Measurements from ENCODE around the gene NUP37. TPM values are rescaled to one million over a fixed set of nuclear protein-coding genes. Genes with fewer than 3 reads are reported as not detected.
"Not testable (repeated sequence)": the region's sequence is repeated elsewhere in the genome, so short reads cannot be mapped to it uniquely, and the experiment has no call there.

NUP37 gene
- total RNA-seq, 2 experiments from 2014 or later = 99.1 to 104 TPM

DNA sequence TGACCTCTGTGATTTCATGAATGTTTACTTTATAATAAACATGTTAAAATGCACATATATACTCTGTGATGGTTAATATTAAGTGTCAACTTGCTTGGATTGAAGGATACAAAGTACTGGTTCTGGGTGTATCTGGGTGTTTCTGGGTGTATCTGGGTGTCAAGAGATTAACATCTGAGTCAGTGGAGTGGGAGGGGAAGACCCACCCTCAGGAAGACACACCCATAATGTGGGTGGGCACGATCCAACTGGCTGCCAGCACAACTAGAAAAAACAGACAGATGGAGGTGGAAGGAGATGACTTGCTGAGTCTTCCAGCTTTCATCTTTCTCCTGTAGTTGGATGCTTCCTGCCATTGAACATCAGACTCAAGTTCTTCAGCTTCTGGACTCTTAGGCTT, 11.9 kb downstream of the NUP37 start:
- peak overlapping the region; percentile 15 for H3K27ac Mint-ChIP-seq
- POLR2A ChIA-PET = no interaction called here

DNA sequence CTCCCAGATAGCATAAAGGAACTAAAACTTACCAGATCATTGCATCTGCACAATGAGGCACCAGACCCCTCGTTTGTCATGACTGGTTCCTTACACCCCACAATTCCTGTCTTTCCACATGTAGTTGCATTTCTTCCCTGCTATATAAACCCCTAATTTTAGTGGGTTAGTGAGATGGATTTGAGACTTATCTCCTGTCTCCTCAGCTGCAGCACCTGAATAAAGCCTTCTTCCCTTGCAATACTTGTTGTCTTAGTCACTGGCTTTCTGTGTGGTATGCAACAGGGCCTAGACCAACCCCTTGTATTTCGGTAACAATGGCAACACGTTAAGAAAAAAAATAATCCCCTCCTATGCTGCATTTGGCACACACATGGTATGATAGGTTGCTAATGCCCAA, 13.0 kb downstream of the NUP37 start:
- Mint-ChIP-seq H3K4me1 (ENCODE audit: low read depth) (peaks cover 8% of the 10 kb centered on the region), H3K36me3 (ENCODE audit: low read depth) (peaks cover 69% of the 10 kb centered on the region), H3K27me3 (no peaks in the 10 kb centered on the region), H3K27ac (no peak overlapping the region), H3K9me3 (peaks cover 7% of the 10 kb centered on the region), H3K4me3 (no peak overlapping the region)
- intact Hi-C loops (cut with micrococcal nuclease) = no loop called here
- ChIA-PET CTCF (no interaction called here), POLR2A (no interaction called here)
- ATAC-seq (no peak), DNase-seq (no peak)
- TF ChIP-seq, protein P1, sequence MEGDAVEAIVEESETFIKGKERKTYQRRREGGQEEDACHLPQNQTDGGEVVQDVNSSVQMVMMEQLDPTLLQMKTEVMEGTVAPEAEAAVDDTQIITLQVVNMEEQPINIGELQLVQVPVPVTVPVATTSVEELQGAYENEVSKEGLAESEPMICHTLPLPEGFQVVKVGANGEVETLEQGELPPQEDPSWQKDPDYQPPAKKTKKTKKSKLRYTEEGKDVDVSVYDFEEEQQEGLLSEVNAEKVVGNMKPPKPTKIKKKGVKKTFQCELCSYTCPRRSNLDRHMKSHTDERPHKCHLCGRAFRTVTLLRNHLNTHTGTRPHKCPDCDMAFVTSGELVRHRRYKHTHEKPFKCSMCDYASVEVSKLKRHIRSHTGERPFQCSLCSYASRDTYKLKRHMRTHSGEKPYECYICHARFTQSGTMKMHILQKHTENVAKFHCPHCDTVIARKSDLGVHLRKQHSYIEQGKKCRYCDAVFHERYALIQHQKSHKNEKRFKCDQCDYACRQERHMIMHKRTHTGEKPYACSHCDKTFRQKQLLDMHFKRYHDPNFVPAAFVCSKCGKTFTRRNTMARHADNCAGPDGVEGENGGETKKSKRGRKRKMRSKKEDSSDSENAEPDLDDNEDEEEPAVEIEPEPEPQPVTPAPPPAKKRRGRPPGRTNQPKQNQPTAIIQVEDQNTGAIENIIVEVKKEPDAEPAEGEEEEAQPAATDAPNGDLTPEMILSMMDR (IDR thresholded peaks at IDR 0.05) = no peak

More for the DNA sequence above, 11.9 kb downstream of the NUP37 start:
- H3K4me3 Mint-ChIP-seq = no peak overlapping the region
- TF ChIP-seq, protein P1 (IDR thresholded peaks at IDR 0.05) = no peak
- H3K4me1 Mint-ChIP-seq (ENCODE audit: low read depth) = peaks cover 8% of the 10 kb centered on the region
- CTCF ChIA-PET = interaction anchor here (1.0 kb wide), 1 partner anchor 62 kb away, joined by 3 read pairs; no protein-coding TSS in a partner anchor
- DNase-seq (no peak), ATAC-seq (no peak)
- H3K27me3 Mint-ChIP-seq = no peaks in the 10 kb centered on the region
- intact Hi-C loops (cut with micrococcal nuclease) = no loop called here
- H3K9me3 Mint-ChIP-seq = peaks cover 7% of the 10 kb centered on the region
- peaks cover 63% of the 10 kb centered on the region for H3K36me3 Mint-ChIP-seq (ENCODE audit: low read depth)

DNA sequence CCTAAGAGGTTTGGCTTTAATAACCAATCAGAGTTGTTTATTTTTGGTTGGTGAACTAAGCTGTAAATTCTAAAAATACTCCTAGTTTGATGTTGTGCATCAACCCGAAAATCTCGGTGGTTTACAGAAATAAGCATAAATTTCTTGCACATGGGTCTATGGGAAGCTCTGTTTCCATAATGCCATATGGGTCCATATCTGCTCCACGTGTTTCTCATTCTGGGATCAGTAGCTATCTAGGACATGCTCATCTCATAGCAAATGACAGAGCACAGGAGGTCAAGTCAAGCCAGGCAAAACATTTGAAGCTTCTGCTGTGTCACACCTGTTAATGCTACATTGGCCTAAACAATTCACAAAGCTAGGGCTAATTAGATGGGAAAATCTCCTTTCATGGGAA, 23.1 kb downstream of the NUP37 start:
- Mint-ChIP-seq H3K36me3 (ENCODE audit: low read depth) (peaks cover 29% of the 10 kb centered on the region), H3K4me1 (ENCODE audit: low read depth) (peaks cover 1% of the 10 kb centered on the region), H3K27ac (no peak overlapping the region), H3K9me3 (no peaks in the 10 kb centered on the region), H3K27me3 (no peaks in the 10 kb centered on the region), H3K4me3 (no peak overlapping the region)
- CTCF ChIA-PET = no interaction called here
- DNase-seq (no peak), ATAC-seq (no peak)
- intact Hi-C loops (cut with micrococcal nuclease) = no loop called here
- TF ChIP-seq, protein P1 (IDR thresholded peaks at IDR 0.05) = no peak
- POLR2A ChIA-PET = no interaction called here

DNA sequence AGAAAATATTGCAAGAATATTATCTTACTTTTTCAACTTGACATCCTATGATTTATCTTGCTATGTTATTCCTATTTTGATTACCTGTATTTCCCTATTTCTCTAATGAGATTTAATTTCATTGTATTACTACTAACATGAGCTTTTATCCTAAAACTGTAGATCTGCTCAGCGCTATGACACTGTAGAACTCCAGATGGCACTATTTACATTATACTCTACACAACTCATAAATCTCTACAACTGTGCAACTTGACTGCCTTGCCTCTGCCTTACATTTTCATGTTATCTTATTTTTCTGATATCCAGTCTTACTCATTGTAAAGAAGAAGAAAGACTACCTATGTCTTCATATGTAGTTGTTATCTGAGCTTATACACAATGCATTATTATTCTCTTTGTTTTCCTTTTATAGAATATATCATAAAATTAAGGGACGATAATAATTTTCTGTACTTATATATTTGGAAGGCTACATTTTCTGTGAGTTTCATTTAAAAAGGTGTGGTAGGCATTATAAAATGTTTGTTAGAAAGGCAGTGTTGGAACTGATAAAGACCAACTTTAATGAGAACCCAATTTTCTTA, 24.1 kb downstream of the NUP37 start:
- ATAC-seq (peak; percentile 68), DNase-seq (no peak)
- TF ChIP-seq, protein P1 (IDR thresholded peaks at IDR 0.05) = peak; percentile 36
- no peaks in the 10 kb centered on the region for H3K27me3 Mint-ChIP-seq
- H3K27ac Mint-ChIP-seq = no peak overlapping the region
- H3K9me3 Mint-ChIP-seq = no peaks in the 10 kb centered on the region
- intact Hi-C loops (cut with micrococcal nuclease) = no loop called here
- ChIA-PET CTCF (interaction anchor here (0.5 to 1.2 kb wide), 2 partner anchors 22 to 367 kb away, joined by 3 read pairs; no protein-coding TSS in a partner anchor), POLR2A (no interaction called here)
- H3K4me3 Mint-ChIP-seq = no peak overlapping the region
- peaks cover 29% of the 10 kb centered on the region for H3K36me3 Mint-ChIP-seq (ENCODE audit: low read depth)
- peaks cover 1% of the 10 kb centered on the region for H3K4me1 Mint-ChIP-seq (ENCODE audit: low read depth)

DNA sequence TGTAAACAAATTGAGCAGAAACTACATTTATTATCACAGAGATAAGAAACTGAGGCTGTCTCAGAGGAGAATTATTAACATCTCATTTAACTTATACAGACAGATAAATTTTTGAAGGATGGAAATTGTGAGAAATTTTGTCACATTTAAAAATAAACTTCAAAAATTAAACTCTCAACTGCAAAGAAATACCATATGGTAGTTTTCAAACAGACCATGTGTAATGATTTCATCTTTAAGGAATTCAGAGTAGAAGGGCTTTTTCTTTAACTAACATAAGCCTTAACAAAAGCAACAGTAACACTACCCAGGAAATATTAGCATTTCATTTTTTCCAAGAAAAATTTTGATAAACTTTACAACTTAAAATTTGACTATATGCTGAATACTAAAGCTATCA, 26.6 kb downstream of the NUP37 start:
- Mint-ChIP-seq H3K4me3 (no peak overlapping the region), H3K36me3 (ENCODE audit: low read depth) (peaks cover 21% of the 10 kb centered on the region), H3K4me1 (ENCODE audit: low read depth) (peaks cover 1% of the 10 kb centered on the region), H3K27ac (no peak overlapping the region), H3K9me3 (peaks cover 3% of the 10 kb centered on the region), H3K27me3 (no peaks in the 10 kb centered on the region)
- ChIA-PET POLR2A (no interaction called here), CTCF (interaction anchor here (1.6 kb wide), 1 partner anchor 647 kb away, joined by 4 read pairs; no protein-coding TSS in a partner anchor)
- DNase-seq (no peak), ATAC-seq (no peak)
- TF ChIP-seq, protein P1 (IDR thresholded peaks at IDR 0.05) = no peak
- intact Hi-C loops (cut with micrococcal nuclease) = no loop called here

DNA sequence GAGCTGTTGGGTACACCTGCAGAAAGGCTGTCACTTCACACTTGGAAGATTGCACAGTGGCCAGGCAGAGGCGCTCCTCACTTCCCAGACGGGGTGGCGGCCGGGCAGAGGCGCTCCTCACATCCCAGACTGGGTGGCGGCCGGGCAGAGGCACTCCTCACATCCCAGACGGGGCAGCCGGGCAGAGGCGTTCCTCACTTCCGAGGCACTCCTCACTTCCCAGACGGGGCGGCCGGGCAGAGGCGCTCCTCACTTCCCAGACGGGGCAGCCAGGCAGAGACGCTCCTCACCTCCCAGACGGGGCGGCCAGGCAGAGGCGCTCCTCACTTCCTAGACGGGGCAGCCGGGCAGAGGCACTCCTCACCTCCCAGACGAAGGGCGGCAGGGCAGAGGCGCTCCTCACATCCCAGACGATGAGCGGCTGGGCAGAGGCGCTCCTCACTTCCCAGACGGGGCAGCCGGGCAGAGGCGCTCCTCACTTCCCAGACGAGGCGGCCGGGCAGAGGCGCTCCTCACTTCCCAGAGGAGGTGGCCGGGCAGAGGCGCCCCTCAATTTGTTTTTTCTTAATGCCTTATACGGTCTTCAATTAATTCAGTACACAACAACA, 30.6 kb downstream of the NUP37 start:
- H3K4me3 Mint-ChIP-seq; H3K27me3 Mint-ChIP-seq; DNase-seq; POLR2A ChIA-PET; CTCF ChIA-PET; H3K27ac Mint-ChIP-seq; H3K9me3 Mint-ChIP-seq; intact Hi-C loops (cut with micrococcal nuclease); ATAC-seq; H3K4me1 Mint-ChIP-seq (ENCODE audit: low read depth): not testable (repeated sequence)
- H3K36me3 Mint-ChIP-seq (ENCODE audit: low read depth) = peaks cover 23% of the 10 kb centered on the region
